ENCODE results near the gene SCN2A. TPM values are rescaled to one million over a fixed set of nuclear protein-coding genes. Genes with fewer than 3 reads are reported as not detected.

The SCN2A gene
- total RNA-seq, 1 experiment from 2014 or later: 0.39 TPM

DNA sequence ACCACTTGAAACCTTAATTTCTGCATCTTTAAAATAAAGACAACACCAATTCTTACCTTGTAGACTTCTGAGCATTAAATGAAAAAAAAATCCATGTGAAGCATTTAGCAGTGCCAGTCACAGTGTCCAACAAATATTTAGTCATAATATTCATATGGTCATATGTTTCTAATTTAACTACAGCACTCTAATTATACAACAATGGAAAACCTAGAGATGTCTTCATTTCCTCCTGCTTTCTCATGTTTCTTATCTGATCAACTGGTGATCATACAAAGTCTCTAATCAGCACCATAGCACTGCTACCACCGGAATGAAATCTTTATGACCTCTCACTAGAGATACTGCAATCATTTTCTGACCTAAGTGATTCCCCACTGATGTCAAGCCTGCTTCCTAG is 25.1 kb upstream of the SCN2A start:
- no peaks in the 10 kb centered on the region for H3K27me3 Mint-ChIP-seq (ENCODE audit: low read depth)
- H3K4me1 Mint-ChIP-seq: peaks cover 8% of the 10 kb centered on the region
- no peaks in the 10 kb centered on the region for H3K9me3 Mint-ChIP-seq
- ATAC-seq (no peak), DNase-seq (ENCODE audit: low spot score) (no peak)
- no peaks in the 10 kb centered on the region for H3K36me3 Mint-ChIP-seq
- ChIA-PET POLR2A (no interaction called here), CTCF (interaction anchor here (1.4 kb wide), 1 partner anchor 197 kb away, joined by 6 read pairs; no protein-coding TSS in a partner anchor)
- H3K4me3 Mint-ChIP-seq: no peak overlapping the region
- TF ChIP-seq ZNF416 (CRISPR knock-in tag; IDR thresholded peaks at IDR 0.05): no peak
- TF ChIP-seq, protein P1, sequence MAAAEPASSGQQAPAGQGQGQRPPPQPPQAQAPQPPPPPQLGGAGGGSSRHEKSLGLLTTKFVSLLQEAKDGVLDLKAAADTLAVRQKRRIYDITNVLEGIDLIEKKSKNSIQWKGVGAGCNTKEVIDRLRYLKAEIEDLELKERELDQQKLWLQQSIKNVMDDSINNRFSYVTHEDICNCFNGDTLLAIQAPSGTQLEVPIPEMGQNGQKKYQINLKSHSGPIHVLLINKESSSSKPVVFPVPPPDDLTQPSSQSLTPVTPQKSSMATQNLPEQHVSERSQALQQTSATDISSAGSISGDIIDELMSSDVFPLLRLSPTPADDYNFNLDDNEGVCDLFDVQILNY (CRISPR knock-in tag; IDR thresholded peaks at IDR 0.05): no peak
- TF ChIP-seq ZMAT4 (CRISPR knock-in tag; IDR thresholded peaks at IDR 0.05): no peak
- TF ChIP-seq, protein P2, sequence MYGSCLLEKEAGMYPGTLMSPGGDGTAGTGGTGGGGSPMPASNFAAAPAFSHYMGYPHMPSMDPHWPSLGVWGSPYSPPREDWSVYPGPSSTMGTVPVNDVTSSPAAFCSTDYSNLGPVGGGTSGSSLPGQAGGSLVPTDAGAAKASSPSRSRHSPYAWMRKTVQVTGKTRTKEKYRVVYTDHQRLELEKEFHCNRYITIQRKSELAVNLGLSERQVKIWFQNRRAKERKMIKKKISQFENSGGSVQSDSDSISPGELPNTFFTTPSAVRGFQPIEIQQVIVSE (CRISPR knock-in tag; IDR thresholded peaks at IDR 0.05; ENCODE audit: borderline replicate concordance): no peak
- TF ChIP-seq ATF1 (CRISPR knock-in tag; IDR thresholded peaks at IDR 0.05): no peak
- no peak overlapping the region for H3K27ac Mint-ChIP-seq

- H3K27me3 Mint-ChIP-seq (ENCODE audit: low read depth): no peaks in the 10 kb centered on the region
- POLR2A ChIA-PET: interaction anchor here (1.0 kb wide), 1 partner anchor 37 kb away, joined by 3 read pairs; no protein-coding TSS in a partner anchor
- no peak for TF ChIP-seq ESRRA (CRISPR knock-in tag; IDR thresholded peaks at IDR 0.05; ENCODE audit: borderline replicate concordance)
- TF ChIP-seq, protein P3, sequence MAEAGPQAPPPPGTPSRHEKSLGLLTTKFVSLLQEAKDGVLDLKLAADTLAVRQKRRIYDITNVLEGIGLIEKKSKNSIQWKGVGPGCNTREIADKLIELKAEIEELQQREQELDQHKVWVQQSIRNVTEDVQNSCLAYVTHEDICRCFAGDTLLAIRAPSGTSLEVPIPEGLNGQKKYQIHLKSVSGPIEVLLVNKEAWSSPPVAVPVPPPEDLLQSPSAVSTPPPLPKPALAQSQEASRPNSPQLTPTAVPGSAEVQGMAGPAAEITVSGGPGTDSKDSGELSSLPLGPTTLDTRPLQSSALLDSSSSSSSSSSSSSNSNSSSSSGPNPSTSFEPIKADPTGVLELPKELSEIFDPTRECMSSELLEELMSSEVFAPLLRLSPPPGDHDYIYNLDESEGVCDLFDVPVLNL (CRISPR knock-in tag; IDR thresholded peaks at IDR 0.05; ENCODE audit: borderline replicate concordance, low read depth): no peak
- no peak for TF ChIP-seq SP1 (CRISPR knock-in tag; conservative IDR thresholded peaks at IDR 0.05)
- no peak for TF ChIP-seq CBFB (CRISPR knock-in tag; IDR thresholded peaks at IDR 0.05; ENCODE audit: low read depth)
- TF ChIP-seq, protein P4, sequence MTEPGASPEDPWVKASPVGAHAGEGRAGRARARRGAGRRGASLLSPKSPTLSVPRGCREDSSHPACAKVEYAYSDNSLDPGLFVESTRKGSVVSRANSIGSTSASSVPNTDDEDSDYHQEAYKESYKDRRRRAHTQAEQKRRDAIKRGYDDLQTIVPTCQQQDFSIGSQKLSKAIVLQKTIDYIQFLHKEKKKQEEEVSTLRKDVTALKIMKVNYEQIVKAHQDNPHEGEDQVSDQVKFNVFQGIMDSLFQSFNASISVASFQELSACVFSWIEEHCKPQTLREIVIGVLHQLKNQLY (CRISPR knock-in tag; IDR thresholded peaks at IDR 0.05): no peak
- TF ChIP-seq, protein P5, sequence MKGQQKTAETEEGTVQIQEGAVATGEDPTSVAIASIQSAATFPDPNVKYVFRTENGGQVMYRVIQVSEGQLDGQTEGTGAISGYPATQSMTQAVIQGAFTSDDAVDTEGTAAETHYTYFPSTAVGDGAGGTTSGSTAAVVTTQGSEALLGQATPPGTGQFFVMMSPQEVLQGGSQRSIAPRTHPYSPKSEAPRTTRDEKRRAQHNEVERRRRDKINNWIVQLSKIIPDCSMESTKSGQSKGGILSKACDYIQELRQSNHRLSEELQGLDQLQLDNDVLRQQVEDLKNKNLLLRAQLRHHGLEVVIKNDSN (CRISPR knock-in tag; IDR thresholded peaks at IDR 0.05): no peak
- TF ChIP-seq MYBL2 (CRISPR knock-in tag; IDR thresholded peaks at IDR 0.05): no peak
- TF ChIP-seq, protein P6, sequence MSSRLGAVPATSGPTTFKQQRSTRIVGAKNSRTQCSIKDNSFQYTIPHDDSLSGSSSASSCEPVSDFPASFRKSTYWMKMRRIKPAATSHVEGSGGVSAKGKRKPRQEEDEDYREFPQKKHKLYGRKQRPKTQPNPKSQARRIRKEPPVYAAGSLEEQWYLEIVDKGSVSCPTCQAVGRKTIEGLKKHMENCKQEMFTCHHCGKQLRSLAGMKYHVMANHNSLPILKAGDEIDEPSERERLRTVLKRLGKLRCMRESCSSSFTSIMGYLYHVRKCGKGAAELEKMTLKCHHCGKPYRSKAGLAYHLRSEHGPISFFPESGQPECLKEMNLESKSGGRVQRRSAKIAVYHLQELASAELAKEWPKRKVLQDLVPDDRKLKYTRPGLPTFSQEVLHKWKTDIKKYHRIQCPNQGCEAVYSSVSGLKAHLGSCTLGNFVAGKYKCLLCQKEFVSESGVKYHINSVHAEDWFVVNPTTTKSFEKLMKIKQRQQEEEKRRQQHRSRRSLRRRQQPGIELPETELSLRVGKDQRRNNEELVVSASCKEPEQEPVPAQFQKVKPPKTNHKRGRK (CRISPR knock-in tag; IDR thresholded peaks at IDR 0.05; ENCODE audit: borderline replicate concordance): no peak
- no peak for TF ChIP-seq ZMAT4 (CRISPR knock-in tag; IDR thresholded peaks at IDR 0.05)
- TF ChIP-seq, protein P7, sequence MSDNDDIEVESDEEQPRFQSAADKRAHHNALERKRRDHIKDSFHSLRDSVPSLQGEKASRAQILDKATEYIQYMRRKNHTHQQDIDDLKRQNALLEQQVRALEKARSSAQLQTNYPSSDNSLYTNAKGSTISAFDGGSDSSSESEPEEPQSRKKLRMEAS (CRISPR knock-in tag; IDR thresholded peaks at IDR 0.05): no peak
- TF ChIP-seq ATF2 (CRISPR knock-in tag; IDR thresholded peaks at IDR 0.05; ENCODE audit: borderline replicate concordance, low read depth): no peak
- TF ChIP-seq, protein P8, sequence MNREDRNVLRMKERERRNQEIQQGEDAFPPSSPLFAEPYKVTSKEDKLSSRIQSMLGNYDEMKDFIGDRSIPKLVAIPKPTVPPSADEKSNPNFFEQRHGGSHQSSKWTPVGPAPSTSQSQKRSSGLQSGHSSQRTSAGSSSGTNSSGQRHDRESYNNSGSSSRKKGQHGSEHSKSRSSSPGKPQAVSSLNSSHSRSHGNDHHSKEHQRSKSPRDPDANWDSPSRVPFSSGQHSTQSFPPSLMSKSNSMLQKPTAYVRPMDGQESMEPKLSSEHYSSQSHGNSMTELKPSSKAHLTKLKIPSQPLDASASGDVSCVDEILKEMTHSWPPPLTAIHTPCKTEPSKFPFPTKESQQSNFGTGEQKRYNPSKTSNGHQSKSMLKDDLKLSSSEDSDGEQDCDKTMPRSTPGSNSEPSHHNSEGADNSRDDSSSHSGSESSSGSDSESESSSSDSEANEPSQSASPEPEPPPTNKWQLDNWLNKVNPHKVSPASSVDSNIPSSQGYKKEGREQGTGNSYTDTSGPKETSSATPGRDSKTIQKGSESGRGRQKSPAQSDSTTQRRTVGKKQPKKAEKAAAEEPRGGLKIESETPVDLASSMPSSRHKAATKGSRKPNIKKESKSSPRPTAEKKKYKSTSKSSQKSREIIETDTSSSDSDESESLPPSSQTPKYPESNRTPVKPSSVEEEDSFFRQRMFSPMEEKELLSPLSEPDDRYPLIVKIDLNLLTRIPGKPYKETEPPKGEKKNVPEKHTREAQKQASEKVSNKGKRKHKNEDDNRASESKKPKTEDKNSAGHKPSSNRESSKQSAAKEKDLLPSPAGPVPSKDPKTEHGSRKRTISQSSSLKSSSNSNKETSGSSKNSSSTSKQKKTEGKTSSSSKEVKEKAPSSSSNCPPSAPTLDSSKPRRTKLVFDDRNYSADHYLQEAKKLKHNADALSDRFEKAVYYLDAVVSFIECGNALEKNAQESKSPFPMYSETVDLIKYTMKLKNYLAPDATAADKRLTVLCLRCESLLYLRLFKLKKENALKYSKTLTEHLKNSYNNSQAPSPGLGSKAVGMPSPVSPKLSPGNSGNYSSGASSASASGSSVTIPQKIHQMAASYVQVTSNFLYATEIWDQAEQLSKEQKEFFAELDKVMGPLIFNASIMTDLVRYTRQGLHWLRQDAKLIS (CRISPR knock-in tag; IDR thresholded peaks at IDR 0.05; ENCODE audit: borderline replicate concordance): no peak
- H3K36me3 Mint-ChIP-seq: no peaks in the 10 kb centered on the region
- ATAC-seq: no peak
- no peak overlapping the region for H3K4me3 Mint-ChIP-seq
- no peak overlapping the region for H3K27ac Mint-ChIP-seq
- H3K9me3 Mint-ChIP-seq: no peaks in the 10 kb centered on the region
- peaks cover 8% of the 10 kb centered on the region for H3K4me1 Mint-ChIP-seq
- CTCF ChIA-PET: interaction anchor here (0.6 to 2.1 kb wide), 6 partner anchors 16 to 838 kb away, joined by 3 to 6 read pairs (median 4); partner anchors contain the start of gene SCN3A
- DNase-seq (ENCODE audit: low spot score): no peak
Measured at GRCh38 chr2:165219481-165219880, 19.7 kb upstream of the SCN2A start.

Measured in WTC11 (cell line).